Brain pericyte (primary cell): ENCODE measurements around the gene PCDHGC3.

Experiments used
- DNase-seq: peaks from one replicate; pipeline ENCODE4 v3.0.0-alpha.2; 2012; ENCODE audit warnings: low read depth, low spot score

Gene PCDHGC3

DNA sequence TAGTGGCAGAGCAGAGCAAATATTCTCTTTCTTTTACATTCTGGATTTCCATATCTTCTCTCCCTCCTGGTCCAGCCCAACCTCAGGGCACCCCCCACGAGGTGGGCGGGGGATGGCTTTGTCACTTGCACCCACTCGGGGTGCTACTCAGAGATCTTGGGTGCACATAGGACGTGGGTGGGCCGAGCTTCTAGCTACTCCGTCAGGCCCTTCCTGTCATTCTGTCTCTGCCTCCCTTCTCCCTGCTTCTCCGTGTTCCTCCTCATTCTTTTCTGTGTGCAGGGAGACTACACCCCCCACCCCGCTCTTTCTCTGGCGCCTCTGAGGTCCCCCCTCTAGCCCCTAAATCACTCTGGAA, 32.7 kb downstream of the PCDHGC3 start:
- DNase-seq, result no peak

DNA sequence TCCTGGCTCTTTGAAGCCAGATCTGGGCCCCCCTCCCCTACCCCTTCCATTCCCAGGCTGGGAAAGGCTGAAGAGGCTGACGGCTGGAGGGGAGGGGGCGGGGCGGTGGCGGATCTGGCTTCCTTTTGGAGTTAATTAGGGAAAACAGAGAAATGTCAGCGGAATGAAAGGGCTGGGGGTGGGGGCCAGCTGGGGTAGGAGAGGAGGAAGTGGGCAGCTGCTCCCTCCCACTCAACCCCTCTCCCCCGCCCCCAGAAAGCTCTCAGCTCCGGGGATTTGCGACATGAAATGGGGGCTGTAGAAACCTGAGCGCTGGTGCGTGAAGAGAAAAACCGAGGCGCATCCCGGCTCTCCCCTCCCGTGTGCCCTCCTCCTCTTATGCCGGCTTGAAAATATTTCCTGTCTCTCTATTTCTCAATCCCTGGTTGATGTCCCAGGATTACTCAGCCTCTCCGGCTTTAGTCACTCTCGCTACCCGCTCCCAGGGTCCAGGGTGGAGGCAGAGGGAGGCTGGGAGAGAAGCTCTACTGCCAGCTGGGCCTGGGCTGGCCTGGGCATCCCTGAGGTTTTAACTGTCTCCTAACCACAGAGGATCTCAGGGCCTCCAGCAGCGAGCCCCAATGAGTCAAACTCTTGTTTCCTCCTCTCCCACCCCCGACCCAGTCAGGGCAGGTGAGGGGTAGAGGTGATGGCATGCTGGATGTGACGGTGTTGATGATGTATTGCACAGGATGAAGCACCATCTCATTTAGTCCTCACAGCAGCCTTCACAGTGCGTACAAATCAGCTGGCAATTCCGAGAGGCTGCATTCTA, 33.2 kb downstream of the PCDHGC3 start:
- DNase-seq, result peak; percentile 84

DNA sequence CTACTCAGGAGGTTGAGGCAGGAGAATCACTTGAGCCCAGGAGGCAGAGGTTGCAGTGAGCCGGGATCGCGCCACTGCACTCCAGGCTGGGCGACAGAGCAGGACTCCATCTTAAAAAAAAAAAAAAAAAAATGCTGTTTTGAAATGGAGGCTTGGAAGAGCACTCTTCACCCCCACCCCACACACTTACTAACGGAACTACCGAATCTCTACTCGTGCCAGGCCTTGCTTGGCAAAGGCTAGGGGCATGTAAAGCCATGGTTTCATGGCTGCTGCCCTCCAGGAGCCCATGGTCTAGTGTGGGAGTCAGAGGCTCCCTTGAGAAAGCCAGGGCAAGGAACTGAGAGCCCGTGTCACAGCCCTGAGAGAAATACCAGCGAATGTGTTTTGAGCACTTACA, 34.4 kb downstream of the PCDHGC3 start:
- DNase-seq, result no peak

DNA sequence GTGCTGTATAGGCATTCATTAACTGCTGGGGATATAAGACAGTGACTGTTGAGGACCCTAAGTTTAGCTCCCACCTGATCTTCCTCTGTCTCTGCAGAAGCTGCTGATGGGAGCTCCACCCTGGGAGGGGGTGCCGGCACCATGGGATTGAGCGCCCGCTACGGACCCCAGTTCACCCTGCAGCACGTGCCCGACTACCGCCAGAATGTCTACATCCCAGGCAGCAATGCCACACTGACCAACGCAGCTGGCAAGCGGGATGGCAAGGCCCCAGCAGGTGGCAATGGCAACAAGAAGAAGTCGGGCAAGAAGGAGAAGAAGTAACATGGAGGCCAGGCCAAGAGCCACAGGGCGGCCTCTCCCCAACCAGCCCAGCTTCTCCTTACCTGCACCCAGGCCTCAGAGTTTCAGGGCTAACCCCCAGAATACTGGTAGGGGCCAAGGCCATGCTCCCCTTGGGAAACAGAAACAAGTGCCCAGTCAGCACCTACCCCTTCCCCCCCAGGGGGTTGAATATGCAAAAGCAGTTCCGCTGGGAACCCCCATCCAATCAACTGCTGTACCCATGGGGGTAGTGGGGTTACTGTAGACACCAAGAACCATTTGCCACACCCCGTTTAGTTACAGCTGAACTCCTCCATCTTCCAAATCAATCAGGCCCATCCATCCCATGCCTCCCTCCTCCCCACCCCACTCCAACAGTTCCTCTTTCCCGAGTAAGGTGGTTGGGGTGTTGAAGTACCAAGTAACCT, 35.3 kb downstream of the PCDHGC3 start:
- no peak for DNase-seq

DNA sequence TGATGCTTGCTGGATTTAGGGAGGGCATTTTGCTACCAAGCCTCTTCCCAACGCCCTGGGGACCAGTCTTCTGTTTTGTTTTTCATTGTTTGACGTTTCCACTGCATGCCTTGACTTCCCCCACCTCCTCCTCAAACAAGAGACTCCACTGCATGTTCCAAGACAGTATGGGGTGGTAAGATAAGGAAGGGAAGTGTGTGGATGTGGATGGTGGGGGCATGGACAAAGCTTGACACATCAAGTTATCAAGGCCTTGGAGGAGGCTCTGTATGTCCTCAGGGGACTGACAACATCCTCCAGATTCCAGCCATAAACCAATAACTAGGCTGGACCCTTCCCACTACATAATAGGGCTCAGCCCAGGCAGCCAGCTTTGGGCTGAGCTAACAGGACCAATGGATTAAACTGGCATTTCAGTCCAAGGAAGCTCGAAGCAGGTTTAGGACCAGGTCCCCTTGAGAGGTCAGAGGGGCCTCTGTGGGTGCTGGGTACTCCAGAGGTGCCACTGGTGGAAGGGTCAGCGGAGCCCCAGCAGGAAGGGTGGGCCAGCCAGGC, 36.1 kb downstream of the PCDHGC3 start:
- no peak for DNase-seq

DNA sequence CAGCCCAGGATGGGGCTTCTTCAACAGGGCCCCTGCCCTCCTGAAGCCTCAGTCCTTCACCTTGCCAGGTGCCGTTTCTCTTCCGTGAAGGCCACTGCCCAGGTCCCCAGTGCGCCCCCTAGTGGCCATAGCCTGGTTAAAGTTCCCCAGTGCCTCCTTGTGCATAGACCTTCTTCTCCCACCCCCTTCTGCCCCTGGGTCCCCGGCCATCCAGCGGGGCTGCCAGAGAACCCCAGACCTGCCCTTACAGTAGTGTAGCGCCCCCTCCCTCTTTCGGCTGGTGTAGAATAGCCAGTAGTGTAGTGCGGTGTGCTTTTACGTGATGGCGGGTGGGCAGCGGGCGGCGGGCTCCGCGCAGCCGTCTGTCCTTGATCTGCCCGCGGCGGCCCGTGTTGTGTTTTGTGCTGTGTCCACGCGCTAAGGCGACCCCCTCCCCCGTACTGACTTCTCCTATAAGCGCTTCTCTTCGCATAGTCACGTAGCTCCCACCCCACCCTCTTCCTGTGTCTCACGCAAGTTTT, 36.7 kb downstream of the PCDHGC3 start:
- no peak for DNase-seq

DNA sequence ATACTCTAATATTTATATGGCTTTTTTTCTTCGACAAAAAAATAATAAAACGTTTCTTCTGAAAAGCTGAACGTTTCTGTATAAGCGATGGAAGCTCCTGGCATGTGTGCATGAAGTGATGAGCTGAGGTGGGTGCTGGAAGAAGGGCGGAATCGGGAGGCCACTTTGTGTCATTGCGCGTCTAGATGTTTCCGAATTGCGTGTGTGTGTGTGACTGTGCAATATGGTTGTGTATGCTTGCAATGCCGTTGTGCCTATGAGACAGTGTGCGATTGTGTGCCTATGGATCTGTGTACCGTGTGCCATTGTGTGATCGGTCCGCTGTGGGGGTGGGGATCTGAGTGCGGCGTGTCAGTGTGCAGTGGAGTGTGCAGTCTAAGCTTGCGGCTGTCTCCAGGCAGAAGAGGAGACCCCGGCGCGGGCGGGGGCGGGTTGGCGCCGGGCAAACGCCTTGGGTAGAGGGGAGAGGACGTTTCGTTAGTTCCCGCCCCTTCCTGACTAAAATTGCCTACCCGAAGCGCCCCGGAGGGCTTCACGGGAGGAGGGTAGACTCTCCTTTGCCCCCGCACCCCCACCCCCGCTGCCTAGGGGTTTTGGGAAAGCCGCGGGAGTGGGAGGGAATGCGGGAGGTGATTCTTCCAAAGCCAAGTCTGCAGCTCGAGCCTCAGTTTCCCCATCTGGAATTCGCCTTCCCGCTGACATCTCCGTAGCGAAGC, 37.3 kb downstream of the PCDHGC3 start:
- DNase-seq, result no peak

DNA sequence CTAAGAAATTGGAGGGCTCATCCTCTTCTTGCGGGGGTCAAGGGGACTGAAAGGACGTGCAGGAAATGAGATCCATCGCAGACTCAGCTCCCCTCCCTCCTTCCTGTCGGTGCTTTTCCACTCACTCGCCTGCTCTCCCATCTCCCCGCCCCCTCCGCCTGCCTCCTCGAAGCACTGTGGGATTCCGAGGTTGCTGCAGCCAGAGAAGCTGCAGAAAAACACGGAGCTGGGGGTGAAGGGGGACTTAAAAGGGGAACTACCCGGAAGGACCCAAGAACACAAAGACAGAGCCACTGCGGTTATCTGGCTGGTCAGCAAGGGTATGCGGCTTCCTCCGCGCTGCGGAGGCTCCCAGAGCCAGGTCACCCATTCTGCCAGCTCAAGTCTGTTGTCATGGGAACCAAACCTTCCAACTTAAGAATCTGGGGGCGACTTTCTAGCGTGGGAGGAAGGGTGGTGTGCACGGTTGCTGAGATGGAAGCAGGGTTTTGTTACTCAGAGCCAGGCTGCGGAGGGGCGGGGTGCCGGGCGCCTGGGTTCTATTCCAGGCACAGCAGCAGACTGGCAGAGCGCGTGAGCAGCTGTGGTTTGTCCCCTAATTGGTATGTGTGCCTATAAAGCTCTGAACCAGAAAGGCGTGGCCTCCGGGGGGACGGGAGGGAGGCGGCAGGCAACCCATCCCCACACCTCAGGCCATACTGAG, 38.0 kb downstream of the PCDHGC3 start:
- DNase-seq, result peak; percentile 73

DNA sequence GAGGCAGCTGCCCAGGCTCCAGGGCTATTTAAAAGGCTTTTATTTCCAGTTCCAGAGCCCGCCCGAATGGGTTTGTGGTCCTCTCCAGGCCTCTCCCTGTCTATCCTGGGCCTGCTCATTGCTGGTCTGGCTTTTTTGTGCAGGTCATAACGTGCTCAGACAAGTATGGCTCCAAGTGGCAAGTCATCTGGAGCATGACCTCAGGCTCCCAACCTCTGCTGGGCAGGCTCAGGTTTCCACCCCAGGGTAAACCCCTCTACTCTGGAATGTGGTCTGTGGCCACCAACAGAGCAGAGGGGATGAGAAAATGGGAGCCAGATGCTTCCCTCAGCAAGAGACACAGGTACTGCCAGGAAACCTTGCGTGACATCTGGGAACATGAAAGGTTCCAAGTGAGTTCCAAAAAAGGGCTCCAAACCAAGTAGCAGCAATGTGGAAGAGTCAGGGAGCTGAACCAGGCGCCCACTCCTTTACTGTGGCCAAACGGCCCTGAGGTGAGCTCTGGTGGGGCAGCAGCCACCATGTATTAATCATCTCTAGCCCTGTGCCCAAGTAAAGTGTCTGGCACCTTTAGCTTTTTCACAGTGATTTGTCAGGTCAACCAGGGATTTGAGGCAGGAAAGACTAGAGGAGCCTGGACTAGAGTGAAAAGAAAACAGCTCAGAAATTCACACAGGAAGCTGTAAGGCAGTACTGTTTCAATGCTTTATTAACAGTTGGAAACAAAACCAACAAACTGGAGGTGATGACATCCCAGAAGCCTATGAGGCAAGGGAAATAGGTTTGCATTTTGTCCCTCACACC, 38.8 kb downstream of the PCDHGC3 start:
- DNase-seq, result no peak

DNA sequence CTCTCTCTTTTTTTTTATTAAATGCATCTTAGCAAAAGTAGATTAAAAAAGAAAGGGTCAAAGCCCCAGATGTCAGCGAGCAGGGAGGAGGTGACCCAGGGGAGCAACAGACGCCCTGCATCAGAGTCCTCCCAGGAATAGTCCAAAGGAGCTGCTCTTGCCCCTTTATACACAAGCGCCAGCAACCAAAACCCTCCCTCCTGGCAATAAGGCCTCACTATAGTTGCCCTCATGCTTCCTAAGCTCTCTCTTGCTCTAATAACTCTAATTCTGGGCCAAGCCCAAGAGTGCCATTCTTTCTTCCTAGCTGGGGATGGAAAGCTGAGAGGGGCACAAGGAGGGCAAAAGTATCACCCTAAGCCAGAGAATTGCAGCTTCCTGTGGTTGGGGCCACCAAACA, 39.4 kb downstream of the PCDHGC3 start:
- DNase-seq, result no peak

DNA sequence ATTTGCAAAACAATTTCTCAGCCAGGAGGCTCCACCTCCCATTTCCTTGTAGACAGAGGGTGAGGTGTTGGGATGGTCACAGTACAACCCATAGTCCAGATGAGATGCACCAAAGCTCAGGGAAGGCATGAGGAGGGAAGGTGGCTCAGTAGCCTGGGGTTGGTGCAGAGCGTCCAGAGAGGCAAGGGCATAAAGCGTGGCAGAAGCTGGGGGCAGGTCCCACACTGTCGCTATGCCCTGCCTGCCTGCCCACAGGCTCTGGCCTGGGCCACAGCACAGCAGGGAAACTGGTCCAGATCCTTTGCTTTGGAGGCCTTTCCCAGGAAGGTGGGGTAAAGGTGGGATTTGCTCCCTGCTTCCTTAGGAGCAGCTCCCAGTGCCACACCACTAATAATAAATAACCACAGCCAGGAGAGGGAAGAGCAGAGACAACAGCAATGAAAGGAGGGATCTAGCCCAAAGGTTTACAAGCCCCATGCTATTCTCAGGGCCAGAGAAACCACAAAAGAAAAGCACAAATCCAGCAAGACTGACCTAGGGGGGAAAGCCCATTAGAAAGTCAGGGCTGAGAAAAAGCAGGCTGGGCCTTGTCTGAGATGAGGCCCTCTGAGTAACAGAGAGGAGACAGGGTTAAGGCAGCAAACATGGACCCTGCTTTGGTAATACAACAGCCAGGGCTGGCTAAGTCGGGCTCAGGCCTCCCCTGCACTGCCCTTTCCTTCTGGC, 40.3 kb downstream of the PCDHGC3 start:
- DNase-seq, result no peak

DNA sequence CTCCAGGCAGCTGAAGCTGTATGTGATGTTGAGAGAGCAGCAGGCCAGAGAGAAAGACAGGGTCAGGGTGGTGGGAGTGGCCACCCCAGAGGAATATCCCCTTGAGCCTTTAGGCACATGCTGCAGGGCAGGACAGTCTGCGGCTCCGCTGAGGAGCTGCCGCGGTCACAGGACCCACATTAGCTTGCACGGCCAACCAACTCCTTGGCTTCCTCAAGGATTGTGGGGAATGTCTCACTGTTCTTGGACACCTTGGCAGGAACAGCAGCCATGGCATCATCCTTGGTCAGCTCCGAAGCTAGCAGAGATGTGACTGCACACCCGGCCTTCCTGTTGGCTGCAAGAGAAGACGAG, 40.9 kb downstream of the PCDHGC3 start:
- DNase-seq, result no peak

DNA sequence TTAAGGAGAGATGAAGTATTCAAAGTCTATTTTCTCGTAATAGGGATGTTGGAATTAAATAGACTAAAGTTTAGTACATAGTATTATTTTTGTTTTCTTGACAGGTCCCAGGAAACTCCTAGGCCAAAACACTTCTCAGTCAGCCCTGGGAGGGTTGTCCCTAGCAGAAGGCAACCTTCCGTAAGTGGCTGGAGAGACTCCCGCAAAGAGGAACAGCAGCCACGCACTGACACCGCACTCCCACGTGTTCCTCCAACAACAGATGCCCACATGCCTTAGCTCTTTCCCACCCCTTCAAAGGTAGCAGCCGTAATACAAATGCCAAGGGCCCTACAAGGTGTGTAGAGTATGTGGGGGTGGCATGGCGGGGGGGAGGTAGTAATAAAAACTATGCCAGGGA, 41.5 kb downstream of the PCDHGC3 start:
- no peak for DNase-seq

DNA sequence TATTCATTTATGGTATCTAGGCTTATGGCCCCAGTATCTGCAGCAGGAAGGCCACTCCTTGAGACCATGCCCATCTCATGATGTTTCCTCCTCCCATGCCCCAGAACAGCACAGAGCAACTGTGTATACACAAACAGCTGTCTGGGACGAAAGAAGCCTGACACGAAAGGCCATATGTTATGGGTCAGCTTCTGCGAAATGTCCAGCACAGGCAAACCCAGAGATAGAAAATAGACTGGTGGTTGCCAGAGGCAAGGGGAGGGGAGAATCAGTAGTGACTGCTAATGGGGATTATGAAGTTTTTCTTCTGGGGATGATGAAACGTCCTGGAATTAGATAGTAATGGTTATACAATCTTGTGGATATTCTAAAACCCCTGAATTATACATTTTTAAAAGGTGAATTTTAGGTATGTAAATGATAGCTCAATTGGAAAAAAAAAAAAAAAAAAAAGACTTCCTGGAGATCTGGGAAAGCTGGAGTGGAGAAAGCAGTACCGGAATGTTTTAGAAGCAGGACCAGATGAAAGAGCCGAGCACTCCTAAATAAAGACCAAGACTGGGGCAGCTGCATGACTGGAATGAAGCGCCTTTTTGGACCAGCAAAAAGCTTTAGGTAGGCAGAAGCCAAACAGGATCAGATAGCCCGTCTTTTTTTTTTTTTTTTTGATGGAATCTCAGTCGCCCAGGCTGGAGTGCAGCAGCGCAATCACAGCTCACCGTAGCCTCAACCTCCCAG, 42.3 kb downstream of the PCDHGC3 start:
- DNase-seq, result no peak

DNA sequence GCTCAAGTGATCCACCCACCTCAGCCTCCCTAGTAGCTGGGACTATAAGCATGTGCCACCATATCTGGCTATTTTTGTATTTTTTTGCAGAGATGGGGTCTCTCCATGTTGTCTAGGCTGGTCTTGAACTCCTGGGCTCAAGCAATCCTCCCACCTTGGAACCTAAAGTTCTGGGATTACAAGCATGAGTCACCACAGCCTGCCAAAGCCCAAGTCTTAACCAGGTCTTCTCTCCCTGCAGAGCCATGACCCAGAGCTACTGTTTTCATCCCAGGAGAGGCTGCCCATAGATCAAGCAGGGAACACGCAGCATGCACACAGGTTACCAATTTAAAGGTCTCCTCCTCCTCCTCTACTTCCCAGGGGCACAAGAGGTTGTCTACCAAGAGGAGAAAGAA, 42.9 kb downstream of the PCDHGC3 start:
- DNase-seq, result no peak

DNA sequence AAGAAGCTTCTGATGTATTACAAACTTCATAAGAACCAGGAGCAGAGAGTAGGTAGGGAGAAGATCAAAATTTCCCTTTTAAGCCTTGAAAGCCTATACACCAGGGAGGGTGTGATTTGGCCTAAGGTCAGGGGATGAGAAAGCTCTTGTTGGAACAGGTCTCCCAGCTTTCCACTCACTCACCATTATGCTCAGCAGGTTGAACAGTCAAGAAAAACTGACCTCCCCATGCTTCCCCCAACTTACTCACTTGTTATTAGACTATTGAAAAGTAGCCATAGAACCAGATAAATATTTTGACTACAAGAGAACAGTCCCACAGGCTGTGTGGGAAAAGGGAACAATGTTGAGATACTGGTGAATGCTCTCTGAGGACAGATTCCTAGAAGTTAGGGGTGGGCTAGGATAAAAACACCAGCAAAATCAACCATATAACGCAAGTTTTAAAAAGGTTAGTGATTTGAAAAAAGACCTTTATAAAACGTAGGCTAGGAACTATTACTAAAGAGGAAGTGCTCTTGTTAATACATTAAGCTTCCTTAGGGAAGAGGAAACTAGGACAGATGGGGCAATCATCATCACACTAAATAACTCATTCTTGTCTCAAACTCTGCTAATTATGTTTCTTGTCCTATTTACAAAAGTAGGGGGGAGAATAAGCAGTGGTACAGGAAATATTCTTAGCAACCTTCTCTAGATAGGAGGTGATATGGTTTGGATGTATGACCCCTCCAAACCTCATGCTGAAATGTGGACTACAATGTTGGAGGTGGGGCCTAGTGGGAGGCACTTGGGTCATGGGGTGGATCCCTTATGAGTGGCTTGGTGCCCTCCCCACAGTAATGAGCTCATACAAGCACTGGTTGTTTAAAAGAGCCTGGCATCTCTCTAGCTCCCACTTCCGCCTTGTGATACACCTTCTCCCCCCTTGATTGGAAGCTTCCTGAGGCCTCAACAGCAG, 44.1 kb downstream of the PCDHGC3 start:
- no peak for DNase-seq

DNA sequence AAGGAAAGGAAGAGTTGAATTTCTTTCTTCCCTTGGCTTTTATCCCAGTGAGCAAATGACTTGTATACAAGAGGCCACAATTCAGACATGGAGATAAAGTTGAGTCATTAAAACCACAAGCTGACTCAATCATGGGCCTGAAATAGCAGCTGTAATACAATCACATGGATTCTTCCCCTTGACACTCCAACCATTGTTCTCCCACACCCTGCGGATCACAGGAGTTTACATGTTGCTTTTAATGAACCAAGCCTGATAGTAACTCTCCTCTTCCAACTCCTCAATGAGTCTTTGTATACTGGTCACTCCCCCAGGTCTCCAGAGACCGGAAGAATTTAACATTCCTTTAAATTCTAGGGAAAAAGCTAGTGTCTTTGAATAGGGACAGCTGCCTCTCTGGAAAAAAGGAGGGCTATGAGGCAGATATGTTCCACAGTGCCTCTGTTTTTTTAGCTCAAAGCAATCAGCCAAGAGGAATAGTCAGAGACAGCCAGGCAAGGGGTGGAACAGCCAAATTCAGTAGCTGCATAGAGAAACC, 45.5 kb downstream of the PCDHGC3 start:
- DNase-seq, result peak; percentile 86

DNA sequence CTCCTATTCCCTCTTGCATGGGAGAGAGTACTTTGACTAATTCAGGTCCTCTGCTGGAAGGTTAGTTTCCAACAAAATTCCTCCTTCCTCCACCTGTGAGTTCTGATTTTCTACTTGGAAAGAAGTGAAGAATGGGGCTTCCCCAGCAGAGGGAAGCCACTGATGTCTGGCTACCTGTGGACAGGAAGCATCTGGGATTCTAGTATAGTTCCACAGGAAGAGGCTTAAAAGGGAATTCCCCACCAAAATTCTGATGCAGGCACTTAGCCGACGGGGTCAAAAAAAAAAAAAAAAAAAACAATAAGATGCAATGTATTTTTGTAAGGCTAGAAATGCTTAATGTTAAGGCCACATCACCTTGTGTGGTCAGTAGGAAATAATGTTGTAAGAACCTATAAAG, 46.5 kb downstream of the PCDHGC3 start:
- no peak for DNase-seq
